Mucosa of descending colon (tissue), 3 donors: ENCODE results near the gene NAMPT. TPM values are rescaled to one million over a fixed set of nuclear protein-coding genes. Genes with fewer than 3 reads are reported as not detected.

Experiments used
- ATAC-seq: fragments of 200-7000 bp; cut with Tn5 transposase; one replicate; pipeline ENCODE4 v1.9.1; 2020; ENCODE audit warnings: mild to moderate bottlenecking, moderate library complexity
- DNase-seq, 3 donors: peaks; one replicate each; pipeline ENCODE4 v3.0.0-alpha.2; 2020
- H3K36me3 ChIP-seq: fragments of 200-600 bp; one replicate; pipeline ENCODE4 v1.8.0; 2021; ENCODE audit warnings: low read depth, mild to moderate bottlenecking
- H3K4me1 ChIP-seq: fragments of 200-600 bp; one replicate; pipeline ENCODE4 v1.8.0; 2021; ENCODE audit warnings: low read depth, mild to moderate bottlenecking
- H3K4me3 ChIP-seq: fragments of 200-600 bp; one replicate; pipeline ENCODE4 v1.8.0; 2021; ENCODE audit warnings: mild to moderate bottlenecking
- H3K9me3 ChIP-seq: fragments of 200-600 bp; one replicate; pipeline ENCODE4 v1.8.0; 2021; ENCODE audit warnings: mild to moderate bottlenecking
- CTCF ChIP-seq: fragments of 200-600 bp; IDR thresholded peaks from one replicate; pipeline ENCODE4 v1.8.0; 2022; ENCODE audit warnings: antibody characterized with exemption, mild to moderate bottlenecking
- intact Hi-C, 2 donors: fragments of 100-400 bp; cut with DNase I in 1 of 2; cut with micrococcal nuclease in 1 of 2; formaldehyde crosslinking; loops; one replicate each; pipeline versions ENCODE4 v1.11.0 to v1.11.1; 2022; cut with DNase I, micrococcal nuclease
- long read RNA-seq, 2 donors: library from polyadenylated mRNA; unstranded; transcript quantifications; one replicate each; pipeline ENCODE4 v2.0.0, GENCODE V29; 2019 to 2021
- total RNA-seq, 3 donors: library from RNA; stranded (reverse); fragmentation: NEBNext Ultra II Directional in 2 of 3; extraction: Animal tissue kit (Norgen Biotek cat#: 25700) in 2 of 3; gene quantifications; one replicate each; pipeline versions ENCODE4 v1.2.1 to v1.2.4, GENCODE V29; 2021 to 2023
- donor health status: DM: no; HTN: no; CAD: no; lungs with moderate emphysema.
- donor health status: DM: no; HTN: no; CAD: no.
- donor health status: DM: no; HTN: yes; CAD: no.

The NAMPT gene
- 100 to 1,000 TPM; 102 to 206 (median 118) TPM for total RNA-seq
- long read RNA-seq, donor 1, full-length matches to known transcripts, result 71 of 77 reads
- long read RNA-seq, donor 1, partial matches to known transcripts, result 1 of 77 reads
- long read RNA-seq, donor 1, other reads (novel, unspliced or antisense), result 5 of 77 reads
- long read RNA-seq, donor 2, full-length matches to known transcripts, result 56 of 68 reads
- long read RNA-seq, donor 2, partial matches to known transcripts, result 4 of 68 reads
- long read RNA-seq, donor 2, other reads (novel, unspliced or antisense), result 8 of 68 reads

- intact Hi-C loops, result no loop called here
These were observed at the start of gene NAMPT for GRCh38 chr7:106284714-106285050. TSS of gene NAMPT (minus strand) at chr7:106284983. CDS start at chr7:106284884, 99 bp downstream.

GRCh38 chr7:106332201-106332600 is 47.4 kb upstream of the NAMPT start:
- Histone ChIP-seq H3K4me3 (no peak overlapping the region), H3K36me3 (no peaks in the 10 kb centered on the region), H3K4me1 (no peaks in the 10 kb centered on the region), H3K9me3 (peaks cover under 1% of the 10 kb centered on the region)
- intact Hi-C loops, result no loop called here
- ATAC-seq (no peak), DNase-seq (no peak)
- no peak for TF ChIP-seq CTCF

More at GRCh38 chr7:106284714-106285050, at the start of gene NAMPT:
- no peak for ATAC-seq
- no peaks in the 10 kb centered on the region for H3K36me3 ChIP-seq
- H3K4me3 ChIP-seq, result peak within 1 kb of the TSS; percentile 55
- TF ChIP-seq CTCF, result no peak
- DNase-seq, result no peak
- peaks cover 21% of the 10 kb centered on the region for H3K4me1 ChIP-seq
- no peaks in the 10 kb centered on the region for H3K9me3 ChIP-seq

GRCh38 chr7:106331441-106332175 is 46.8 kb upstream of the NAMPT start:
- intact Hi-C loops, result no loop called here
- DNase-seq (no peak), ATAC-seq (no peak)
- no peaks in the 10 kb centered on the region for H3K36me3 ChIP-seq
- TF ChIP-seq CTCF, result no peak
- H3K4me3 ChIP-seq, result no peak overlapping the region
- no peaks in the 10 kb centered on the region for H3K9me3 ChIP-seq
- no peaks in the 10 kb centered on the region for H3K4me1 ChIP-seq

- TF ChIP-seq CTCF, result no peak
- H3K4me1 ChIP-seq, result no peaks in the 10 kb centered on the region
- no peaks in the 10 kb centered on the region for H3K36me3 ChIP-seq
- no peak for DNase-seq
- intact Hi-C loops, result no loop called here
- no peak for ATAC-seq
- H3K4me3 ChIP-seq, result no peak overlapping the region
- no peaks in the 10 kb centered on the region for H3K9me3 ChIP-seq
These were observed 45.4 kb upstream of the NAMPT start for GRCh38 chr7:106329971-106330733.

GRCh38 chr7:106329408-106329807 is 44.6 kb upstream of the NAMPT start:
- DNase-seq, result no peak
- no peak for ATAC-seq
- Histone ChIP-seq H3K36me3 (no peaks in the 10 kb centered on the region), H3K4me1 (no peaks in the 10 kb centered on the region), H3K4me3 (no peak overlapping the region), H3K9me3 (no peaks in the 10 kb centered on the region)
- intact Hi-C loops, result no loop called here
- TF ChIP-seq CTCF, result no peak
